Spleen (tissue), 11 donors: ENCODE measurements around the gene NUMB. TPM values are rescaled to one million over a fixed set of nuclear protein-coding genes. Genes with fewer than 3 reads are reported as not detected.

Experiments
- DNase-seq: peaks from one replicate; pipeline ENCODE4 v3.0.0-alpha.2; 2020
- H3K27ac ChIP-seq, 8 donors: fragments of 200-600 bp; sonication (generic) in 7 of 8; 1 replicate in 4 of 8; 2 replicates in 4 of 8; pipeline versions ENCODE4 v1.5.0 to v1.8.0; 2016 to 2021; ENCODE audit warnings: inconsistent platforms in 4 of 8, mild to moderate bottlenecking in 4 of 8, moderate library complexity in 1 of 8
- H3K27me3 ChIP-seq, 7 donors: fragments of 200-600 bp; sonication (generic) in 6 of 7; replicated peaks in 1 of 7; 1 replicate in 4 of 7; 2 replicates in 3 of 7; pipeline versions ENCODE4 v1.5.0 to v1.8.0; 2016 to 2021; ENCODE audit warnings: inconsistent platforms in 3 of 7, mild to moderate bottlenecking in 1 of 7
- H3K36me3 ChIP-seq, 6 donors: fragments of 200-600 bp; sonication (generic) in 5 of 6; 1 replicate in 4 of 6; 2 replicates in 2 of 6; pipeline versions ENCODE4 v1.5.0 to v1.8.0; 2016 to 2021; ENCODE audit warnings: inconsistent platforms in 2 of 6
- H3K4me1 ChIP-seq, 6 donors: fragments of 200-600 bp; sonication (generic) in 5 of 6; 1 replicate in 3 of 6; 2 replicates in 3 of 6; pipeline versions ENCODE4 v1.5.0 to v1.8.0; 2016 to 2021; ENCODE audit warnings: inconsistent platforms in 3 of 6
- H3K4me3 ChIP-seq, 8 donors: fragments of 200-600 bp; sonication (generic) in 7 of 8; 1 replicate in 4 of 8; 2 replicates in 4 of 8; pipeline versions ENCODE4 v1.5.0 to v1.8.0; 2016 to 2021; ENCODE audit warnings: inconsistent platforms in 4 of 8, mild to moderate bottlenecking in 4 of 8, moderate library complexity in 2 of 8
- H3K9me3 ChIP-seq, 8 donors: fragments of 200-600 bp; sonication (generic) in 7 of 8; 1 replicate in 4 of 8; 2 replicates in 4 of 8; pipeline versions ENCODE4 v1.5.0 to v1.8.0; 2016 to 2021; ENCODE audit warnings: inconsistent platforms in 4 of 8
- POLR2A ChIP-seq, 3 donors: fragments of 450-650 bp; IDR thresholded peaks; one replicate each; pipeline ENCODE4 v1.5.1; 2017; ENCODE audit warnings: antibody characterized with exemption in 3 of 3, mild to moderate bottlenecking in 1 of 3
- POLR2AphosphoS5 ChIP-seq, 3 donors: sonication (generic); formaldehyde crosslinking; IDR thresholded peaks; one replicate each; pipeline ENCODE4 v1.5.1; 2017; ENCODE audit warnings: antibody characterized with exemption in 3 of 3
- WGBS, 5 donors: extraction: QIAGEN DNeasy Blood & Tissue Kit in 3 of 5; methylation state at CpG; one replicate each; pipeline versions ENCODE4 v1.1.5 to v1.1.7; 2013 to 2018; 5-methylcytosine and 5-hydroxymethylcytosine counted together
- intact Hi-C: fragments of 100-400 bp; cut with DNase I; formaldehyde crosslinking; loops from one replicate; pipeline ENCODE4 v1.15.0; 2023; ENCODE audit warnings: low total_unique reads
- polyA plus RNA-seq, 3 donors: library from polyadenylated mRNA; stranded (reverse); fragments of 200-250 nt; gene quantifications; one replicate each; pipeline ENCODE4 v1.2.1, GENCODE V29; 2013
- total RNA-seq, 7 donors: library from RNA; depleted of rRNA in 3 of 7; stranded (reverse); fragments of >200 nt in 3 of 7; fragmentation: NEBNext Ultra II Directional in 4 of 7; extraction: Animal tissue kit (Norgen Biotek cat#: 25700) in 4 of 7; gene quantifications; one replicate each; pipeline versions ENCODE4 v1.1.0 to v1.2.1, GENCODE V29; 2016 to 2021
- TF ChIP-seq, protein P1 (sequence below), 11 experiments: fragments of 200-600 bp in 7 of 11; fragments of 450-650 bp in 4 of 11; sonication (generic) in 4 of 11; IDR thresholded peaks in 8 of 11; conservative IDR thresholded peaks in 3 of 11; 1 replicate in 7 of 11; 2 replicates in 4 of 11; pipeline versions ENCODE4 v1.4.0 to v1.8.0; 2016 to 2021; ENCODE audit warnings: antibody characterized with exemption in 11 of 11, inconsistent platforms in 4 of 11, mild to moderate bottlenecking in 1 of 11
- donor health status: healthy with polysubstance abuse.
- donor health status: DM: no; HTN: no; CAD: no; lungs with moderate emphysema.
- donor health status: DM: no; HTN: no; CAD: no.
- donor health status: Bipolar disorder and iron deficiency.
- donor health status: healthy.
- donor health status: DM: no; HTN: no; CAD: no.
- donor health status: DM: yes; HTN: yes; CAD: no.

The NUMB gene
- total and polyA plus RNA-seq, 10 donors, result 19.8 to 165 (median 92.9) TPM

DNA sequence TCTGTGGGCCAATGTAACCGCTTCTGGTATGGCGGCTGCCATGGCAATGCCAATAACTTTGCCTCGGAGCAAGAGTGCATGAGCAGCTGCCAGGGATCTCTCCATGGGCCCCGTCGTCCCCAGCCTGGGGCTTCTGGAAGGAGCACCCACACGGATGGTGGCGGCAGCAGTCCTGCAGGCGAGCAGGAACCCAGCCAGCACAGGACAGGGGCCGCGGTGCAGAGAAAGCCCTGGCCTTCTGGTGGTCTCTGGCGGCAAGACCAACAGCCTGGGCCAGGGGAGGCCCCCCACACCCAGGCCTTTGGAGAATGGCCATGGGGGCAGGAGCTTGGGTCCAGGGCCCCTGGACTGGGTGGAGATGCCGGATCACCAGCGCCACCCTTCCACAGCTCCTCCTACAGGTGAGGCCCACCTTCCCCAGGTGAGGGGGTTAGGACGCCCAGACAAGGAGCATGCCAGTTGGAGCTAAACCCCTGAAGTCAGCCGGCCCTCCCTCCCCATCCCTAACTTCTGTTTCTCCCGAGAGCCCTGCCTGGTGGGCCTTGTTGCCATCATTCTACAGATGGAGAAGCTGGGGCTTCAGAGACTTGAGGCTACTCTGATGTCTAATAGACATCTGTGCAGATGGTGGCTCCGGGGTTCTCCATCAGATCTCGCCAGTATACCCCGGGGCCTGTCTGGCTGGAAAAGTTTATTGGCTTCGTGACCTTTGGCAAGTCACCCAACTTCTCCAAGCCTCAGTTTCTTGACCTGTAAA is 195.7 kb downstream of the NUMB start:
- Histone ChIP-seq H3K9me3 (no peaks in the 10 kb centered on the region), H3K4me1 (no peaks in the 10 kb centered on the region), H3K27ac (no peak overlapping the region), H3K27me3 (peaks cover 0 to 18% (median 0%) of the 10 kb centered on the region in 7 donors), H3K36me3 (peaks cover 0 to 28% (median 0%) of the 10 kb centered on the region in 6 donors), H3K4me3 (no peak overlapping the region)
- TF ChIP-seq POLR2A (IDR thresholded peaks at IDR 0.05) (no peak), POLR2AphosphoS5 (IDR thresholded peaks at IDR 0.05) (no peak)
- TF ChIP-seq, protein P1, sequence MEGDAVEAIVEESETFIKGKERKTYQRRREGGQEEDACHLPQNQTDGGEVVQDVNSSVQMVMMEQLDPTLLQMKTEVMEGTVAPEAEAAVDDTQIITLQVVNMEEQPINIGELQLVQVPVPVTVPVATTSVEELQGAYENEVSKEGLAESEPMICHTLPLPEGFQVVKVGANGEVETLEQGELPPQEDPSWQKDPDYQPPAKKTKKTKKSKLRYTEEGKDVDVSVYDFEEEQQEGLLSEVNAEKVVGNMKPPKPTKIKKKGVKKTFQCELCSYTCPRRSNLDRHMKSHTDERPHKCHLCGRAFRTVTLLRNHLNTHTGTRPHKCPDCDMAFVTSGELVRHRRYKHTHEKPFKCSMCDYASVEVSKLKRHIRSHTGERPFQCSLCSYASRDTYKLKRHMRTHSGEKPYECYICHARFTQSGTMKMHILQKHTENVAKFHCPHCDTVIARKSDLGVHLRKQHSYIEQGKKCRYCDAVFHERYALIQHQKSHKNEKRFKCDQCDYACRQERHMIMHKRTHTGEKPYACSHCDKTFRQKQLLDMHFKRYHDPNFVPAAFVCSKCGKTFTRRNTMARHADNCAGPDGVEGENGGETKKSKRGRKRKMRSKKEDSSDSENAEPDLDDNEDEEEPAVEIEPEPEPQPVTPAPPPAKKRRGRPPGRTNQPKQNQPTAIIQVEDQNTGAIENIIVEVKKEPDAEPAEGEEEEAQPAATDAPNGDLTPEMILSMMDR (IDR thresholded peaks at IDR 0.05 in 8 of 11, conservative IDR thresholded peaks at IDR 0.05 in 3 of 11), result no peak
- WGBS, 5 donors, result 84 to 96% (median 90%) methylated on average over 14 to 20 of the region's 20 CpGs
- no peak for DNase-seq
- intact Hi-C loops, result no loop called here

DNA sequence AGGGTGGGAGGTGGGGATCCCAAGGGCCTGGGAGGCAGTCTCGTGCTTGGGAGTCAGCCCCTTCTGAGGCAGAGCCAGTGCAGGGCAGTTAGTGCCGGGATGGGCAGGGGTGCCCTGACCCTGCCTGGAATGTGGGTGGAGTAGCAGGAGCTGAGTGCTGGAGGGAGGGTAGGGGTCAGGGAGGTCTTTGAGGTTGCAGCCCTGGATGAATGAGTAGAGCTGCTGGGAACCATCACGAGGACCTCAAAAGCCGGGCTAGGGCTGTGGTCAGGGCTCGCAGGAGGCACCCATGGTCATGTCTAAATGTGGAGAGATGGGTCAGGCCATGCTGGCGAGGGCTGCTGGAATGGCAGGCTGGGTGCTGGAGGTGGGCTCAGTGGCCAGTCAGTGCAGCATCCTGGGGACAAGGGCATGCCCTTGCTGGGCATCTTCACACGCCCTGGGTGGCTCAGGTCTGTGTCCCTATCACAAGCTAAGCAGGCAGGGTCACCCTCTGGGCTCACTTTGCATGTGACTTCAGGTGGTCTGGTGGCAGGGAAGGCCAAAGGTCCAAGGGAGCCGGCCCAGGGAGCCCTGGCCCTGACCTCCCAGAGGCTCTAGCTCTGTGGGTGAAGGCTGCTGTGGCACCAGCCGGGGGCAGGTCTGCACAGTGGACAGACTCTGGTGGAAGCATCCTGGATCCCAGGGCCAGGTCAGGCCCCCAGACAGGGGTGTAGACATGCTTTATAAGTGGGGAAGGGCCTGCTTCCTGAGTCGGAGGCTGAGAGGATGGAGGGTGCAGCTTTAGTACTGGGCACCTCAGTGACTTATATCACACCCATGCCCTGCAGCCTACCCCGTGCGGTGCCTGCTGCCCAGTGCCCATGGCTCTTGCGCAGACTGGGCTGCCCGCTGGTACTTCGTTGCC is 196.6 kb downstream of the NUMB start:
- 83 to 92% (median 89%) methylated on average over 7 to 15 of the region's 15 CpGs for WGBS, 5 donors

DNA sequence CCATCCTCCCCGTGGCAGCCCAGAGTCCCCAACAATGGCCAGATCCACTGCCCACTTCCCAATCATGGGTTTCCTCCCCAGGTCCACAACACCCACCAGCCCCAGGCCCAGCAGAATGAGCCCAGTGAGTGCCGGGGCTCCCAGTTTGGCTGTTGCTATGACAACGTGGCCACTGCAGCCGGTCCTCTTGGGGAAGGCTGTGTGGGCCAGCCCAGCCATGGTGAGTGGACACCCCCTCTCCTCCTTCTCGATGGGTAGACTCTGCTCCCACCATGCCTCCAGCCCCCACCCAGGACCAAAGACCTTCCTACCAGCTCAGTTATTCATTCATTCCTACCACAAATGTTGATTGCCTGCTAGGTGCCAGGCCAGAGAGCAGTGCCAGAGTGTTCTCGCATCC is 197.3 kb downstream of the NUMB start:
- DNase-seq, result peak; percentile 61
- intact Hi-C loops, result no loop called here
- H3K27me3 ChIP-seq, result peaks cover 0 to 18% (median 0%) of the 10 kb centered on the region in 7 donors
- H3K4me3 ChIP-seq, result no peak overlapping the region
- WGBS, 5 donors, result 72 to 89% (median 76%) methylated on average over 4 to 6 of the region's 6 CpGs
- H3K27ac ChIP-seq, result no peak overlapping the region
- no peaks in the 10 kb centered on the region for H3K4me1 ChIP-seq
- TF ChIP-seq POLR2A (IDR thresholded peaks at IDR 0.05) (no peak), POLR2AphosphoS5 (IDR thresholded peaks at IDR 0.05) (no peak)
- TF ChIP-seq, protein P1 (IDR thresholded peaks at IDR 0.05 in 8 of 11, conservative IDR thresholded peaks at IDR 0.05 in 3 of 11), result no peak
- H3K9me3 ChIP-seq, result no peaks in the 10 kb centered on the region
- peaks cover 0 to 23% (median 0%) of the 10 kb centered on the region in 6 donors for H3K36me3 ChIP-seq

More for the DNA sequence above, 196.6 kb downstream of the NUMB start:
- peak; percentile 69 for DNase-seq
- intact Hi-C loops, result no loop called here
- TF ChIP-seq POLR2A (IDR thresholded peaks at IDR 0.05) (no peak), POLR2AphosphoS5 (IDR thresholded peaks at IDR 0.05) (peak in 1 of 3 donors; percentile 53)
- TF ChIP-seq, protein P1 (IDR thresholded peaks at IDR 0.05 in 8 of 11, conservative IDR thresholded peaks at IDR 0.05 in 3 of 11), result no peak
- Histone ChIP-seq H3K4me1 (no peaks in the 10 kb centered on the region), H3K36me3 (peaks cover 0 to 23% (median 0%) of the 10 kb centered on the region in 6 donors), H3K4me3 (no peak overlapping the region), H3K27me3 (peaks cover 0 to 18% (median 0%) of the 10 kb centered on the region in 7 donors), H3K27ac (no peak overlapping the region), H3K9me3 (no peaks in the 10 kb centered on the region)
